Activated CD8-positive, alpha-beta memory T cell treated with anti-CD3 and anti-CD28 coated beads, Interleukin-2, amount 50 U/mL, for 4 hours (primary cell): ENCODE data around the gene MMP15.
"Not testable (repeated sequence)": the region's sequence is repeated elsewhere in the genome, so short reads cannot be mapped to it uniquely, and the experiment has no call there.

Experiments used
- DNase-seq: peaks from one replicate; pipeline ENCODE4 v3.0.0-alpha.2; 2020

The MMP15 gene

DNA sequence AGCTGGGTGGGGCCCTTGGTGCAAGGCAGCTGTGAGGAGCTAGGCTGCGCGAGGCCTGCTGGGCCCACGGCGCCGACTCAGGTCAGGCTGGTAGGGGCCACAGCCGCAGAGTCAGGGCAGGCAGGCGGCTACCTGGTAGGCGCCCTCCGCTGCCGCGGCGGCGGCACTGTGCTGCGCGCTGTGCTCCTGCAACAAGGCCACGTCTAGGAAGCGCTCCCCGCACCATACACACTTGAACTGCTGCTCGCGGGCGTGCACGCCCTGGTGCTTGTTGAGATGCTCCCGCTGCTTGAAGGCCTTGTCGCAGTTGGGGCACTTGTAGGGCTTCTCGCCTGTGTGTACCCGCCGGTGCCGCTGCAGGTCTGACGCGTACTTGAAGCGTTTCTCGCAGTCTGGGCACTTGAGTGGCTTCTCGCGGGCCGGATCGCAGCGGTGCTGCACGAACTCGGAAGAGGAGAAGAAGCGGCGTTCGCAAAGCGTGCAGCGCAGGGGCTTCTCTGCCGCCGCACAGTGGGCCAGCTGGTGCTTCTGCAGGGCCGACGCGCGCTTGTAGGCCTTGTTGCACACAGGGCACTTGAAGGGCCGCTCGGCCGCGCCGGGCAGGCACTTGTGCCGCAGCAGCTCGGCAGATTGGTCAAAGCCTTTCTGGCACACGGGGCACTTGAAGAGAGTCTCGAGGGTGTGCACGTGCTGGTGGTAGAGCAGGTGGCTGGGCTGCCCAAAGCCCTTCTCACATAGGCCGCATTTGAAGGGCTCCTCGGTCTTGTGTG lies 29.0 kb upstream of the MMP15 start:
- DNase-seq: no peak

DNA sequence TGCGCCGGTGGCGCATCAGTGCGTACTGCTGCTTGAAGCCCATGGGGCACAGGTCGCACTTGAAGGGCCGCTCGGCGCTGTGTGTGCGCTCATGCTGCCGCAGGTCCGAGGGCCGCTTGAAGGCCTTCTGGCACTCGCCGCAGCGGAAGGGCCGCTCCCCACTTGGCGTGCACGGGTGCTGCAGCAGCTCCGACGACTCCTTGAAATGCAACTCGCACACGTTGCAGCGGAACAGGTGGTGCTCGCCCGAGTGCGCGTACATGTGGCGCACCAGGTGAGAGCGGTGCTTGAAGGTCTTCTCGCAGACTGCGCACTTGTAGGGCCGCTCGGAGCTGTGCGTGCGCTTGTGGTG lies 28.4 kb upstream of the MMP15 start:
- no peak for DNase-seq

DNA sequence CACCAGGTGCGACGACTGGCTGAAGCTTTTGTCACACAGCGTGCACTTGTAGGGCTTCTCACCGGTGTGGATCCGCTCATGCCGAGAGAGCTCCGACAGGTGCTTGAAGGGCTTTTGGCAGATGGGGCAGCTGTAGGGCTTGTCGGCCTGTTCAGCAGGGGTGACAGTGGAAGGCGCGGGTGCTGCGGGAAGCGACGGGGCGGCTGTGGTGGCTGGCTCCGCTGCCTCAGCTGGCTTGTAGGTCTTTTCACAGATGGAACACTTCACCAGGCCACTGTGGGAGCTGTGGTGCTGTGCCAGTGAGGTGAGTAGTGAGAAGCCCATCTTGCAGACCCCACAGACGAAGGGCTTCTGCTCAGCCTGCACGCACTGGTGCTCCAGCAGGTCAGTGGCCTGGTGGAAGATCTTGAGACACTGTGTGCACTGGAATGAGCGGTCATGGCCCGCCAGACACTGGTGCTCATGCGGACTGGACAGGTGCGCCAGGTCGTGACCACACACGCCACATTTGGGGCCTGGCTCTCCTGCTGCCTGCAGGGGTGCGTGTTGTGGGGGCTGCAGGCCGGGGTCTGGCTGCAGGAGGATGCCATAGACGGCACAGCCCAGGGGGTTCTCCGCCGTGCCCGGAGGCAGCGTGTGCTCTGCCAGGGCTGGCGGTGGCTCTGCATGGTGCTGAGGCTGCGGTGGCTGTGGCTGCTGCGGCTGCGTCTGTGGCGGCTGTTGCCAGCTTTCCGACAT lies 27.9 kb upstream of the MMP15 start:
- peak; percentile 12 for DNase-seq

DNA sequence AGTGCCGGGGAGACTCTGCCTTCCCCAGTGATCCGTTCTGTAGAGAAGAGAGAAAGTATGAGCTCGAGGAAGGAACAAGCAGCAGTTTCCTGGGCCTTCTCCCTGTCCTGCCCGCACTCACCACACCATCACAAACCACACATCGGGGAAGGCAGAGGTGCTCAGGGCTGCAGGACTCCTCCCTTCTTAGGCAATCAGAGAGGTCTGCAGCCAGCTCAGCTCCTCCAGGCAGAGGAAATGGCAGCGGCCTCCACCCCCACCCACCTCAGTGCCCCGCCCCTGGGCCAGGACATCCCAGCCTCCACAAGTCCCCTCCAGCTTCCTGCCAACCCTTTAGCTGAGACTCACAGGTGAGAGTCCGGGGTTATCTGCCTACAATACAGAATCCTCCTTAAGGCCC lies 27.1 kb upstream of the MMP15 start:
- DNase-seq: peak; percentile 53

DNA sequence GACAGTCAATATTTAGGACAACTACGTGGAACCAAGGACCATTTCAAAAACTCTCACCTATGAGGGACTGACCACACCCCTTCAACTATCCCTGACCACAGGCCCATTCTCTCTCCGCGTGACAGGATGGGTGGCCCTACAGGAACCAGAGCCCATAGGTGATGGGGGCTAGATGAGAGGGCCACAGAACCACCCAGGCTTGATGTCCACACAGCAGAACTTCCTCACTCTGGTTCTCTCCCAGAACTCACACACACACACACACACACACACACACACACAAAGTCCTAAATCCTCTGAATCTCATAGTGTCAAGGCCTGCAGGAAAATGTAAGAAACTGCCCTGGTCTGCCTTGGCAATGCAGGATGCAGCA lies 26.6 kb upstream of the MMP15 start:
- no peak for DNase-seq

DNA sequence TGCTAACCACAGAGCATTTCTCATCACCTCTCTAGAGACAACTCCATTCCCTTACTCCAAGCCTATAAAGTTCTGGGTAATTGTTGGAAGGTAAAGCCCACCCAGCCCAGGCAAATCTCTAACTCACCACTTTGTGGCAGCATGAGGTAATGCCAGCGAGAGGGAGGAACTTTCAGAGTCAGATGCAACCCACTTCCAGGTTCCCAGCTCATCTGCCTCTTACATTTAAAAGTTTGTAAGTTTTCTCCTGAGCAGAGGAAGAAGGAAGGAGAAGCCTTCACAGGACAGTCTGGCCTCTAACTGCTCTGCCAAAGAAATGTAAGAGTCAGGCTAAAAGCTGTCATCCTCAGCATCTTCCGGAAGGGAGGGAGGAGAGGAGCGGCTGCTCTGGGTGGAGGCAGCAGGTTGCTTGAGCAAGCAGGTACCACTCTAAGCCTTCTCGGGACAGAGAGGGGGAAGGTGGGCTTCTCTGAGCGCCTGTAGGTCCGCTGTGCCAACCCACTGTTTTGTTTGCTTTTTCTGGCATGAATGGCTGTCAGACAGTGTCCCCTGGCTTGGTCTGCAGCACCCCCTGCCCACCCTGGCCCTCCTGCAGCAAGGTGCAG lies 26.1 kb upstream of the MMP15 start:
- no peak for DNase-seq

DNA sequence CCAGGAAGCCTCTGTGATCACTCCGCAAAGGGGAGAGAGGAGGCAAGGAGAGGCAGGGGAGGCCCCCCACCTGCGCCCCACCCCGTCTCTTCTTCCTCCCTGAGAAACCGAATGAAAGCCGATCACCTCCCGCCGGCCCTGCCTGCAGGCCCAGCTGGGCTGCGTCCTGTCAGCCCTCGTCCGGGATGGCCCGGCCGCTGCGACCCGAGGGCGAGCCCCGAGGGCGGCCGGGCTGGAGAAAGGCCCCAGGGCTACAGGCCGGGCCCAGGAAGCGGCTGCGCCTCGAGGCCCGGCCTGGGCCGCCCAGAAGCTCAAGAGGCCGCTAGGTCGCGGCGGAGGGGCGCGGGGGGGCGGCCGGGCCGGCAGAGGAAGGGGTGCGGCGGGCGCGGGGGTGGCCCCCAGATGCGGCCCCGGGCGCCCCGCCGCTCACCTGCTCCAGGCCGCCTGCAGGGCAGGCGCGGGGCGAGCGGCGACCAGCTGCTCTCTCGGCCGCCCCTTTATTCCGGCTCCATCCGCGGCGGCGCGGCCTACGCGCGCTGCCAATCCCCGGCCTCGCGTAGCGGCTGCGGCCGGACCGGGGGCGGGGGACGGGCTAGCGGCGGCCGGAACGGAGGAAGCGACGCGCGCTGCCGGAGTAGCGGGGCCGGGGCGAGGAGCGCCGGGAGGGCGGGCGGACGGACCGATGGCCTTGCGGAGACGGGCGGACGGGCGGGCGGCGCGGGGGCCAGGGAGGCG lies 25.4 kb upstream of the MMP15 start, which contains the start of gene ZNF319:
Gene ZNF319, minus strand, starts transcription at position 702 of the 735 bp plus-strand sequence. CDS start 2,407 bp downstream, outside the sequence.
- DNase-seq: no peak

DNA sequence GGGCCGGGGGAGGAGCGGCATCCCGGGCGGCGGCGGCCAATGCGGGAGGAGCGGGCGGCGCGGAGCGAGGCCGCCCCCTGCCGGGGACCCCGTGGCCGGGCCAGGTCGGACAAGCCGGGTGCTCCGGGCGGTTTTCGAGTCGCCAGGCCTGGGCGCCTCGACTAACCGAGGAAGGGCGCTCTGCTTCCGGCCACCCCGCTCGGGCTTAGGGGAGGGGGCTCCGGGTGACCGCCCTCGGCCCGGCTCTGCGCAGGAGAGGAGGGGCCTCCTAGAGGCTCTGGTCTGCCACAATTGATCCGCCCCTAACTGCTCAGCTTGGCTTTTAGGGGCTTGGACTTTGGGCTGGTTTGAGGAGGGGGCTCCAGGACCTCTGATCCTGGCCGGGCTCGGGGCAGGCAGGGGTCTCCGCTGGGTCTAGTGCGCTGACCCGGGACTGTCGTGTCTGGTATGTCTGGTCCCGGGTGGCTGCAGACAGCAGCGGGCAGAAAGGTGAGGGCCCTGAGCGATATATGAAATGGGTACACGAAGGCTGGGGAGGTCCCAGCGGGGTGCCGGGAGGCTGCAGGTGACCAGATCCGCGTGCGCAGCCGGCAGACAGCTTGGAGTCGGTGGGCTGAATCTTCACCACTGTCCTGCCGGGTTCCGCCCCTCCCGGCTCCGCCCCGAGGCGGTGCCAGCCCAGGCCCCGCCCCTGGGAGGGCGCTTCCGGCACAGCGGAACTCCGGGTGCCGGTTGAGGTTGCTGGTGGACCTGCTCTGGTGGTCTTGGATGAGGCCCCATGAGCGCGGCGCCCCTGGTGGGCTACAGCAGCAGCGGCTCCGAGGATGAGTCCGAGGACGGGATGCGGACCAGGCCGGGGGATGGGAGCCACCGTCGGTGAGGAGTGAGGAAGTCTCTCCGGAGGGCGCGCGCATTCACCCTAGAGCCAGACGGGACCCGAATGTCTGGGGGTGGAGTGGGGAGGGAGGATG lies 24.6 kb upstream of the MMP15 start, which contains the start of gene USB1:
Gene USB1, plus strand, starts transcription at position 702 of the 971 bp plus-strand sequence. Its CDS starts 77 bp downstream, at position 779.
- DNase-seq: peak; percentile 83

DNA sequence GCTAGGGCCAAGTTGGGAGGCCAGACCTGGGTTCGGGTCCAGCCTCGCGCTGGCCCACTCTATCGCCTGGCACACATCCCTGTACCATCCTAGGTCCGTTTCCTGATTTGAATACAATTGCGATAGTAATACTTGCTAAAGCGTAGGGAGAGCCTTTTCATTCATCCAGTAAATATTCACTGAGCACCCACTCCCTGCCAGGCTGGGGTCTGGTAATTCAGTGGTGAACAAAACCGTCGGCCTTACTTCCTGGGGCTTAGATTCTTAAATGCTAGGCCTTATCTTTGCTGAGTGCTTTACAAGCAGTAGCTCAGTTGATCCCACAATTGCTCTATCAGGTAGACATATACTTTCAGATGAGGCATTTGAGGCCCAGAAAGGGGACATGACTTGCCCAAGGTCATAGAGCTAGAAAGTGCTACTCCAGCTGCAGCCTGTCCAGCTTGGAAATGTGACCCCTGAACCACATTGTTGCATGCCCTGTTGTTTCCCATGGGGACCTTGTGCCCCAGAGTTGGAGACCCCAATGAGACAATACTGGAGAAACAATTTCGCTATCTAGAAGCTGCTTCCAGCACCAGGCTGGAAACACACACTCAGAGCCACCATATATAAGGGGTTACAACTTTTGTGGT lies 23.7 kb upstream of the MMP15 start:
- DNase-seq: no peak

DNA sequence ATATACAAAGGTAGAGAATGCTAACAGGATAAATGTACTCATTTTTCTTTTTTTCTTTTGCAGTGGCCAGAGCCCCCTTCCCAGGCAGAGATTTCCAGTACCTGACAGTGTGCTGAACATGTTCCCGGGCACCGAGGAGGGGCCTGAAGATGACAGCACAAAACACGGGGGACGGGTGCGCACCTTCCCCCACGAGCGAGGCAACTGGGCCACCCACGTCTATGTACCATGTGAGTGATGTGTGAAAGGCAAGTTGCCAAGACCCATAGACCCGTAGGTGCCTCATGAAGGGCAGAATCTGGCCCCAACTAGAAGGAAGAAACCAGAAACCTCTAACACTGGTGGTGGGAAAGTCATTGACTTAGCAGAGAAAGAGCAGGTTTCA lies 23.1 kb upstream of the MMP15 start:
- no peak for DNase-seq

DNA sequence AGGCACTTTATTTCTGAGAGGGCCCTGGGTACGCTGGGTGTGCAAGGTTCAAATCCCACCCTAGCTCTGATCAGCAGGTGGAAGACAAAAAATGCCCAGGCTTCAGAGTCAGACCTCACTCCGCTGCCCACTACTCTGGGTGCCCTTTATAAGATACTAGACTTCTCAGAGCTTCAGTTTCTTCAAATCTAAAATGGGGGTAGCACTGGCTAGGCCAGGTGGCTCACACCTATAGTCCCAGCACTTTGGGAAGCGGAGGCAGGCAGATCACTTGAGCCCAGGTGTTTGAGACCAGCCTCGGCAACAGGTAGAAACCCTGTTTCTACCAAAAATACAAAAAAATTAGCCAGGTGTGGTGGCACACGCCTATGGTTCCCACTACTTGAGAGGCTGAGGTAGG lies 22.6 kb upstream of the MMP15 start:
- DNase-seq: no peak

DNA sequence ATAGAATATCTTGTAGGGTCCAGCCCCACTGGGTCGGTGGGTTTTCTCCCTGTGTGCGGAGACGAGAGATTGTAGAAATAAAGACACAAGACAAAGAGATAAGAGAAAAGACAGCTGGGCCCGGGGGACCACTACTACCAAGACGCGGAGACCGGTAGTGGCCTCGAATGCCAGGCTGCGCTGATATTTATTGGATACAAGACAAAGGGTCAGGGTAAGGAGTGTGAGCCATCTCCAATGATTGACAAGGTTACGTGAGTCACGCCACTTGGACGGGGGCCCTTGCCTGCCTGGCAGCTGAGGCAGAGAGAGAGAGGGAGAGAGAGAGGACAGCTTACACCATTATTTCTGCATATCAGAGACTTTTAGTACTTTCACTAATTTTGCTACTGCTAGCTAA lies 20.8 kb upstream of the MMP15 start:
- not testable (repeated sequence) for DNase-seq

DNA sequence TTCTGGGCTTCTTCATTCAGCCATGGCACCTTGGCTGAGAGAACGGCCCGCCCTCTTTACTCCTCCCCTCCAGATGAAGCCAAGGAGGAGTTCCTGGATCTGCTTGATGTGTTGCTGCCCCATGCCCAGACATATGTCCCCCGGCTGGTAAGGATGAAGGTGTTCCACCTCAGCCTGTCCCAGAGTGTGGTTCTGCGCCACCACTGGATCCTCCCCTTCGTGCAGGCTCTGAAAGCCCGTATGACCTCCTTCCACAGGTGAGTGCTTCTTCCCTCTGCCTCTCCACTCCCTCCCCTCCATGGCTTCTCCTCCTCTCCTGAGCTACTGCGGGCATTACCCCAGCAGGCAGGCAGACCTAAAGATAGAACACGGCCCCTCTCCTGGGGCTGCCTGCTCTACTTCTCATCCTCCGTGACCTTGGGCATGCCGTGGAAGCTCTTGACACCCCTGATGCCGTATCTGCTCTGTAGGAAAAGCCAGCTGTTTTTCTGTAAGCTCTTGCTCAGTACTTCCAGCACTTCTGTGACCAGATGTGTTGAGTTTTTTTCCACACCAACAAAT lies 15.6 kb upstream of the MMP15 start:
- DNase-seq: no peak

DNA sequence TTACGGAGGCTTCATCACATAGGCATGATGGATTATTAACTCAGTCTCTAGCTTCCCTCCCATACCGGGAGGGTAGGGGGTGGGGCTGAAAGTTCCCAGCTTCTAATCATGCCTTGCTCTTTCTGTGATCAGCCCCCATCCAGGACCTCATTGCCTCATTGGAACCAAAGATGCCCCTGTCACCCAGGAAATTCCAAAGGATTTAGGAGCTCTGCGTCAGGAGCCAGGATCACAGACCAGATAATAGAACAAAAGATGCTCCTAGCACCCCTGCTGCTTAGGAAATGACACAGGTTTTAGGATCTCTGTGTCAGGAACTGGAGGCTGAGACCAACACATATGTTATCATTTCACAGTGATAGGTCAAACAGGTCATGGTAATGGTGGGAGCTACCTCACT lies 14.7 kb upstream of the MMP15 start:
- no peak for DNase-seq

DNA sequence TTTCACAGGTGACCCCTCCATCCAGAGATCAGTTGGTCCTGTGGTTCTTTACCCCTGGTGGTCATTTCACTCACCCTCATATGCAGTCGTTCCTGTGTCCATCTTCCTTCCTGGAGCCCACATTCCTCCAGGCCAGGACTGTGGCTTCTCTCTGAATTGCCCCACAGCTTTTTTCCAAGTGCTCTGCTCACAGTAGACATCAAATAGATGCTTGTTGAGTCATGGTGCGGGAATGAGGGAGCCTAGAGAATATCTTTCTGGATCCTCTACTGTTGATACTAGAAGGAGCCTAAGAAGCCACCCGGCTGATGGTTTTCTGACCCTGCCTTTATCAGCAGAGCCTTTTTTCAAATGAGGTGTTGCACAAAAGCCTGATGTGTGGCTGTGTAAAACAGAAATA lies 13.9 kb upstream of the MMP15 start:
- no peak for DNase-seq

DNA sequence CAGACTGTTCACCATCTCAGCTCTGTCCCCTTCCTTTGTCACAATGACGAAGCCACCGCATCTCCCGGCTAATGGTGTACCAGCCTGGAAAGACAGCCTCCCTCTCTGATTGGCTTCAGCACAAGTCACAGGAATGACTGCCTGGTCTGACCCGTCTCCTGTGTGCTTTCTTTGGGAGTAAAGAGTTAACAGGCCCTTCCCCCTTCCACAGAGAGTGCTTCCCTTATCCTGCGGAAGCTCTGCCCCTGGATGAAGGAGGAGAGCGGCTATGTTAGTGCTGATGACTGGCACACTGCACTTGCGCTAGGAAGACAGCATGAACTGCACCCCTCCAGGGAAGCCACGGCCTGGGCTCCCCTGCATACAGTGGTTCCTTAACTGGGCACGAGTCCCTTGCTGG lies 13.1 kb upstream of the MMP15 start:
- no peak for DNase-seq

DNA sequence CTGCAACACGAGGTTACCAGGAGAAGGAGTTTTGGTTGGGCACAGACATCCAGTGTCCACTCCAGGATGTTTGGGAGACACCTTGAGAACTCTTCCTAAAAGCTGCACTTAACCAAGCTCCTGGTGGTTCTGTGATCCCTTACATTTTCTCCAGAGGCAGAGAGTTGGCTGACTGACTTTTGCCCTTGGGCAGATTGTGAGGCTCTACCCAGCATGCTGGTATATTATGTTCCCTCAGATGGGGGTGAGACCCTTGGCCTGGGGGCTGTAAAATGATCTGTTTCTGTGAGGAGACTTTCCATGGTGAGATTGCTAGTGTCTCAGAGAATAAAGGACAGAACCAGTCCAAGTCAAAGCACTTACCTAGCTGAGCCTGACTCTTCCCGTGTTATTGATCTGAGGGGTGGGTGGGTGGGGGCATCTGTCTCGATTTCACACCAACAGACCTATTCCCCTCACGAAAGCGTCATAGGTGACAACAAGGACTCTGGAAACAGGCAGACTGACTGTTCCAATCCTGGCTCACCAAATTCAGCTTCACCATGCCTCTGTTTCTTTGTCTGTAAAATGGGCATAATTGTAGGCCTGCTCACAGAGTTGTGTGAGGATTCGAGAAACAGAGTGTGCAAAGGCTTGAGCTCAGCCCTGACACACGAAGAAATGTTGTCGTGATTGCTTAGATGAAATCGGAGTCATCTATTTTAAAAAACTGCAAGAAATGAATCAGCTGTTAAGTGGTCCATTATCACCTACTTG lies 12.2 kb upstream of the MMP15 start:
- DNase-seq: no peak

DNA sequence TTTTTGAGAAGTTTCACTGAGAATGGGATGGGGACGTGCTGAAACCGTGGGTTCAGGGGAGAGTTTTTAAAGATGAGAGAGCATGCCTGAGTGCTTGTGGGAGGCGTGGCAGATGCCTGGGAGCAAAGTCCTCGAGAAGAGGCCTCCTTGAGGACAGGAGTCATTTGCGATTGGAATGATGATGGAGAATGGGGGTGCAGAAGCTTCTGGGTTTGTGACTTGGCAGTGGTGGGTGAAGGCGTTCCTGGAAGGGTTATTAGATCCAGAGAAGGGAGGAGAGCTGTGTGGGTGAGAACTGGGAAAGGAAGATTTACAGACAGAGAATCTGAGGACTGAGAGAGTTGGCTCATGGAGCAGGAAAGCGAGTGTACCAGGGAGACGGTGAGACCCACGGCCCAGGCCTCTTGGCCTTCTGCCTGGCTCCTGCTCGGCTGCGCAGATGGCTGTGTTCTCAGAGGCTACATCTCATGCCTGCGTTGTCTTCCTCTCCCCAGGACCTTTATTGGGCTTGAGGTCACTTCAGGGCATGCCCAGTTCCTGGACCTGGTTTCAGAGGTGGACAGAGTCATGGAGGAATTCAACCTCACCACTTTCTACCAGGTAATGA lies 8.6 kb upstream of the MMP15 start:
- DNase-seq: no peak

DNA sequence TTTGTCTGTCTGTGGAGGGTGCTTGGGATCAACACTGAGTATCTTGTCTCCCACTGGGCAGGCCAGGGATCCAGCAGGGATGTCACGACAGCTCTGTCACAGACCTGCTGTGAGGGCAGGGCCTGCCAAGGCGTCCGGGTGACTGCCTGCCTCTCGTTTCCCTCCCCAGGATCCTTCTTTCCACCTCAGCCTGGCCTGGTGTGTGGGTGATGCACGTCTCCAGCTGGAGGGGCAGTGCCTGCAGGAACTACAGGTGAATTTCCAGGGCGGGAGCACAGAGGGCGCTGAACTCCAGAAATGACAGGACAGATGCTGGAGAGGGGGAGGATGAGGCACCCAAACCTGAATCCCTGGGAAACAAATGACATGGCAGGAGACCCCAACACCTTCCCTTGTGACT lies 6.8 kb upstream of the MMP15 start:
- DNase-seq: no peak
